ENCODE measurements around the gene TMEM174. TPM values are rescaled to one million over a fixed set of nuclear protein-coding genes. Genes with fewer than 3 reads are reported as not detected.

Gene TMEM174
- total RNA-seq, result not detected in 2 replicates

- intact Hi-C loops (cut with micrococcal nuclease), result no loop called here
Observed at GRCh38 chr5:73172951-73173350, at the start of gene TMEM174. Gene TMEM174 (plus strand): TSS chr5:73173193. CDS start chr5:73173244, 51 bp downstream.

GRCh38 chr5:73125289-73125688 lies 47.7 kb upstream of the TMEM174 start:
- intact Hi-C loops (cut with micrococcal nuclease), result no loop called here

GRCh38 chr5:73126381-73126780 lies 46.6 kb upstream of the TMEM174 start:
- intact Hi-C loops (cut with micrococcal nuclease), result no loop called here

GRCh38 chr5:73126957-73127356 lies 46.0 kb upstream of the TMEM174 start:
- intact Hi-C loops (cut with micrococcal nuclease), result no loop called here

DNA sequence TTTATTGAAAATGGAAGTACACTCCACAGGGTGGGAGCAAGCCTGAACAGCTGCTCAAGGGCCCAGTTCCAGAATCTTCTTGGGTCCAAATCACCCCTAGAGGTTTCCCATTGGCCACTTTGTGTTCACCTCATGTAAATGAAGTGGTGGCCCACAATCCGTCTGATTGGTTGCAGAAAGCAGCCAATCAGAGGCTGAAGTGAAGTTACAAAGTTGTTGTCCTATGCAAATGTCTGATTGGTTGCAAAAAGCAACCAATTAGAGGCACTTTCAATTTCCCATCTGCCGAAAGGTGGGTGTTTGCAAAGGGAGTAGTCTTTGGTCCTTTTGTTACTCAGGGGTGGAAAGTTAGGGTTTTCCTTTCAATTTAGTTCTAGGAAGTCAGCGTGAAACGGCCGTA lies 43.9 kb upstream of the TMEM174 start:
- intact Hi-C loops (cut with micrococcal nuclease), result no loop called here

- intact Hi-C loops (cut with micrococcal nuclease), result no loop called here
Observed at GRCh38 chr5:73130811-73131210, 42.2 kb upstream of the TMEM174 start.

GRCh38 chr5:73131711-73132425 lies 41.1 kb upstream of the TMEM174 start:
- intact Hi-C loops (cut with micrococcal nuclease), result no loop called here

GRCh38 chr5:73132759-73133158 lies 40.2 kb upstream of the TMEM174 start:
- intact Hi-C loops (cut with micrococcal nuclease), result no loop called here

GRCh38 chr5:73135021-73135420 lies 38.0 kb upstream of the TMEM174 start:
- intact Hi-C loops (cut with micrococcal nuclease), result no loop called here

- intact Hi-C loops (cut with micrococcal nuclease), result no loop called here
Observed at GRCh38 chr5:73135429-73136054, 37.5 kb upstream of the TMEM174 start.

DNA sequence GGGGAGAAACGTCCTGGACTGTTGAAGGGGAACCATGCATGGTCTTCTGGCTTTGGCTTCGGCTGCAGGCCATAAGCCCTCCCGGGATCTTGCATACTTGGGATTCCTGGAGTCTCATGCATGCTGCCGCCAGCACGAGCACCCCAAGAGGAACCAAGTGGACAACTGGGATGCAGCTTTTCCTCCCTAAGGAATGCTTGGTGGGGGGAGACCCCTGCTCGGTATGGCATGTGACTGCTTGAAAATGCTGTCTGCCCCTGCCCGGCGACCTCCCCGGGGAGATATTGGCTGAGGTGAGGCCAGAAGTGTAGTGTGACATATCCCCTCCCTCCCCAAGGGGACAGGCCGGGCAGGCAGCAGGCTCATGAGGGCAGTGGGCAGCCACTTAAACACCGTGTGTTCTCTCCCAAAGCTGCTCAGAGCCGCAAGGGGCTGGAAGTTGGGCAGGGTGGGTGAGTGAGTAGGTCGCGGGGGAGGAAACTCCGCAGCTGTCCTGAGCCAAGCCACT lies 36.9 kb upstream of the TMEM174 start:
- intact Hi-C loops (cut with micrococcal nuclease), result no loop called here

DNA sequence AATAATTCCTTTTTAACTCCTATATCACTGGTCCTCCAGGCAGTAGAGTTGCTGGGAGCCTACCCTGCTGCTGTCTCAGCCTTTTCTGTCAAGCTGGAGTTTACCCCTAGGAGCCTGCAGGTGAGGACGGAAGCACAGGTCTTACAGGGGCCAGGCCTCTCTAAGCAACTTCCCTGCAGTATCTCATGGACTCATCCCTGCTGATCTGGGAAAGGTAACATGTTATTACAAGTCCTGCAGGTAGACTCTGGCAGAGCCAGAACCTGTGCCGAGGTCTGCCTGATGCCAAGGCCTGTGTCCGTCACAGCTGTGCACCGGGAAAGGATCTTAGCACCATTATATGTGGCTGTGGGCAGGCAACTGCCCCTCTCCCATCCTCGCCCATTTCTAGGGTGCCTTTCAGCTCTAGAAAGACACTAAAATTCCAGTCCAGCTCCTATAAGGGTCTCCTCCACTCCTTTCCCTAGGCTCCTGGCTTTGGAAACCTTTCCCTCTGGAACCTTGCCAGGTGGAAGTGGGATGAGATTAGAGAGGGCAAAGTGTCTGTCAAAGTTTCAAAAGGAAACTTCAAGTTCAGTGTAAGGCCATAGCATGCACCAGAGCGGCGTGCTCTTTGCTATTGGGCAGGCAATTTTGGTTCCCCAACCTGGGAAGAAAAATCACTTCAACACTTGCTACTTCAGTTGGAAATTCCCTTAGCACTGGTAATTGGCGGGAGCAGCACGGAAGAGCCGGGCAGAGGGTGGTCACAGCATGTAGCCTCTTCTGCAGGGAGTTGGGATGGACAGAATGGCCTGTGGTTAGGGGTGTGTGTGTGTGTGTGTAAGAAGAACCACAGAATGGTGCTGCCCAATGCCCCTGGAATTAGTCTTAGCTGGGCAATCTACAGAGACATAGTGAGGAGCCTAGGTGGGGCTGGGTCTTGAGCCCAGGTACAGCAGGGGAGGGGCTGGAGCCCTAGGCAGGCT lies 35.1 kb upstream of the TMEM174 start:
- intact Hi-C loops (cut with micrococcal nuclease), result no loop called here

DNA sequence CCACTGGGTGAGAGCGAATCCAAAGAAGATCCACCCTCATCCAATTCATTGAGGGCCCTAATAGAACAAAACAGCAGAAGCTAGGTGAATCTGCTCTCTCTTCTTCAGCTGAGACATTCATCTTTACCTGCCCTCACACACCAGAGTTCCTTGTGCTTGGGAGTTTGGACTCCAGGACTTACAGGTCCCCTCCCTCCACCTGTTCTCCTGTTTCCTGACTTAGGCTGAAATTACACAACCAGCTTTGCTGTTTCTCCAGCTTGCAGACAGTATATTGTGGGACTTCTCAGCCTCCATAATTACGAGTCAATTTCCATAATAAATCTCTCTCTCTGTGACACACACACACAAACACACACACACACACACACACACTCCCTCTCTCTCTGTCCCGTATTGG lies 33.5 kb upstream of the TMEM174 start:
- intact Hi-C loops (cut with micrococcal nuclease), result no loop called here

GRCh38 chr5:73140801-73141200 lies 32.2 kb upstream of the TMEM174 start:
- intact Hi-C loops (cut with micrococcal nuclease), result no loop called here

DNA sequence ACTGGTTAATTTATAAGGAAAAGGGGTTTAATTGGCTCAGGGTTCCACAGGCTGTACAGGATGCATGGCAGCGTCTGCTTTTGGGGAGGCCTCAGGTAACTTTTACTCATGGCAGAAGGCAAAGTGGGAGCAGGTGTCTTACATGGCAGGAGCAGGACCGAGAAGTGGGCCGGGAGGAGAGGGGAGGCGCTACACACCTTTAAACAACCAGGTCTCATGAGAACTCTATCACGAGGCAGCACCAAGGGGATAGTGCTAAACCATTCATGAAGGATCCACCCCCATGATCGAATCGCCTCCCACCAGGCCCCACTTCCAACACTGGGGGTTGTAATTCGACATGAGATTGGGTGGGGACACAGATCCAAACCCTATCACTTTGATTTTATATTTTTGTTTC lies 31.0 kb upstream of the TMEM174 start:
- intact Hi-C loops (cut with micrococcal nuclease), result no loop called here

- intact Hi-C loops (cut with micrococcal nuclease), result no loop called here
Observed at GRCh38 chr5:73143716-73144115, 29.3 kb upstream of the TMEM174 start.

DNA sequence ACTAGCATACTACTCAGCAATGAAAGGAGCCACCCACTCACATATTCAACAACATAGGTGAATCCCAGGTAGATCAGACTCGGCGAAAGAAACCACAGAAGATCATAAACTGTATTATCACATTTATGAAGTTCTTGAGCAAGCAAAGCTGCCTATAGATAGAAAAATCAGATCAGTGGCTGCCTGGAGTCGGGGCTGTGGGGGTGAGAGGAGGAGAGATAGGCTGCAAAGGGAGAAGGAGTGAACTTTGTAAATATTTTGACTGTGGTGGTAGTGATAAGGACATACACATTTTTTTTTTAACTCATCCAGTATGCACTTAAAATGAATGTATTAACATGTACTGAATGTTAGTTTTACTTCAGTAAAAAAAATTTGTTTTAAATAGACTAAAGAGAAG lies 23.5 kb upstream of the TMEM174 start:
- intact Hi-C loops (cut with micrococcal nuclease), result no loop called here

DNA sequence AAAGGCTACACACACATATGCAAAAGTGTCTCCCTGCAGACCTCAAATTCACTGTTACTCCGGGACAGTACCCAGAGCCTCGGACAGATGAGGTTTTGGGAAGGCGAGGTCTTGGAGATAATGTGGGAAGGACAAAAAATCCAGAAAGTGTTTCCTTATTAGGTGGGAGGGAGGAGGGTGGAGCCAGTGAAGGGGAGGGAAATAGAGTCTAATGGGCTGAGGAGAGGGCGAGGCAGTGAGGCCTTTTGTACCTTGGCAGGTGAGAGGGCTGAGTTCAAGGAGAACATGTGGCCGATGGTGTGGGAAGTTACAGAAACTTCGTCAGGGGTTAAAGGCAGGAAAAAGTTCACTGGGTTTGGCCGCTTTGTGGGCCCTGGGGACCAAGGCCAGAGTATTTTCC lies 22.1 kb upstream of the TMEM174 start:
- intact Hi-C loops (cut with micrococcal nuclease), result no loop called here

- intact Hi-C loops (cut with micrococcal nuclease), result no loop called here
Observed at GRCh38 chr5:73151766-73152410, 21.1 kb upstream of the TMEM174 start.

DNA sequence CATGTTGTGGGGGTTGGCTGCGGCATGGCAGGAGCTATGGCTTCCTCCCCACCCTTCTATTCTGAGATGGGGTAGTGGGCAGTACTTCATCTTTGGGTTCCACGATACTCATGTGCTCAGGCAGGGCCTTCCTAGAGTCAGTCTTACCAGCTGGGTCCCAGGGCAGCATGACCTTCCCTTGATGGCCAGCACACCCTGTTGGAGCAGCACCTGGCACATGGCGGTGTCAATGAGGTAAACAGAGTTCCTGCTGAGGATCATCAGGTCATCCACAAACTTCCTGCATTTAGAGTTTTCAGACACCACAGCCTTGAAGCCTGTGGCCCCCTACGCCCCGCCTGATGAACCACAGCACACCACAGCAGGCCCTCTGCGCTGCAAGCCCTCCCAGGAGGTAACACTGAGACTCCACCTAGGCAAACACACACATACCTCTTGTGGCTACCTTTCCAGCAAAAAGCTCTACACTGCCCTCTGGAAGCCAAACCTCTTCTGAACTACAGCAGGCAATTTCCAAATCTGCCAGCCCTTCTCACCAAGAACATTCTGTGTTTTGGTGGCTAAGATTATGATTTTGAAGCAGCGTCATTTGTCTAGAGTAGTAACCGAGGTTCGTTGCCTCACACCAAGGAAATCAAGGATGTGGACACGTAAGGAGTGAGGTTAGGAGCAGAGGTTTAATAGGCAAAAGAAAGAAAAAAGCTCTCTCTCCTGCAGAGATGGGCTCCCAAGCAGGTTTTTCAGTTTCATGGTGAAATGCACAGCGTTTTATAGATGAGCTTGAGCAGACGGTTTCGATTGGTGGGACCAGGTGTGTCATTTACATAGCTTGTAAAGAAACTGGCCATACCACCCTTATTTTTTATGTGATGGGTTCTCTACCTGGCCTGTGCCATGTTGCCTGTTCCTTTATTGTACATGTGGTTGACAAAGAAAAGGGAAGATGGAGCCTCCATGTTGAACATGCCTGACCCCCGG lies 20.3 kb upstream of the TMEM174 start:
- intact Hi-C loops (cut with micrococcal nuclease), result no loop called here

Measured in T-helper 2 cell treated with Interferon-gamma antibody and Interleukin-4, amounts not matched to agents 100 ng/mL and 5 ng/mL, for 36 hours (primary cell).